Heart left ventricle (tissue), 13 donors: ENCODE measurements around the gene NCS1.

Experiments used
- POLR2A ChIP-seq, 2 donors: fragments of 450-650 bp; IDR thresholded peaks; one replicate each; pipeline ENCODE4 v1.6.1; 2017; ENCODE audit warnings: antibody characterized with exemption in 2 of 2, mild to moderate bottlenecking in 2 of 2, moderate library complexity in 2 of 2
- TF ChIP-seq, protein P1 (sequence below), 12 donors: fragments of 200-600 bp; sonication (generic) in 4 of 12; IDR thresholded peaks; one replicate each; pipeline versions ENCODE4 v1.5.0 to v1.8.0; 2018 to 2022; ENCODE audit warnings: antibody characterized with exemption in 12 of 12, mild to moderate bottlenecking in 5 of 12
- donor health status: ischemic (EF 13 %, LVEDD 7.1; RV severe dilation, severe dysfunction).
- donor health status: DM: no; HTN: yes; CAD: no.
- donor health status: DM: no; HTN: no; CAD: no.
- donor health status: ischemic (EF 25% LVEDD 6.9; RV normal size, moderate dysfunction).
- donor health status: ischemic (EF 25% LVEDD 5.7; RV mildly dilated, moderate dysfunction).
- donor health status: ischemic (EF 35%, LVEDD 5.7; RV mildly dilated, moderate dysfunction).
- donor health status: nonischemic (EF 11% LVEDD 7.7; RV severe dilation, severe dysfunction).
- donor health status: DM: yes; HTN: yes; CAD: no.
- donor health status: PGD.
- donor health status: ischemic (EF 29% LVEDD 5.4; RV normal size, mild dysfunction).
- donor health status: nonischemic (EF 23%, LVEDD 6.1; RV moderate dilation, normal function).

- TF ChIP-seq, protein P1, sequence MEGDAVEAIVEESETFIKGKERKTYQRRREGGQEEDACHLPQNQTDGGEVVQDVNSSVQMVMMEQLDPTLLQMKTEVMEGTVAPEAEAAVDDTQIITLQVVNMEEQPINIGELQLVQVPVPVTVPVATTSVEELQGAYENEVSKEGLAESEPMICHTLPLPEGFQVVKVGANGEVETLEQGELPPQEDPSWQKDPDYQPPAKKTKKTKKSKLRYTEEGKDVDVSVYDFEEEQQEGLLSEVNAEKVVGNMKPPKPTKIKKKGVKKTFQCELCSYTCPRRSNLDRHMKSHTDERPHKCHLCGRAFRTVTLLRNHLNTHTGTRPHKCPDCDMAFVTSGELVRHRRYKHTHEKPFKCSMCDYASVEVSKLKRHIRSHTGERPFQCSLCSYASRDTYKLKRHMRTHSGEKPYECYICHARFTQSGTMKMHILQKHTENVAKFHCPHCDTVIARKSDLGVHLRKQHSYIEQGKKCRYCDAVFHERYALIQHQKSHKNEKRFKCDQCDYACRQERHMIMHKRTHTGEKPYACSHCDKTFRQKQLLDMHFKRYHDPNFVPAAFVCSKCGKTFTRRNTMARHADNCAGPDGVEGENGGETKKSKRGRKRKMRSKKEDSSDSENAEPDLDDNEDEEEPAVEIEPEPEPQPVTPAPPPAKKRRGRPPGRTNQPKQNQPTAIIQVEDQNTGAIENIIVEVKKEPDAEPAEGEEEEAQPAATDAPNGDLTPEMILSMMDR (IDR thresholded peaks at IDR 0.05): no peak
- no peak for TF ChIP-seq POLR2A (IDR thresholded peaks at IDR 0.05)
These were observed 12.1 kb upstream of the NCS1 start for GRCh38 chr9:130159915-130160670.
